GM19025 (cell line): ENCODE data around the gene CCR6.

ENCODE experiments used
- ATAC-seq: cut with Tn5 transposase; IDR thresholded peaks from one replicate; pipeline ENCODE4 v1.9.1; 2021; ENCODE audit warnings: mild to moderate bottlenecking, low read depth, moderate library complexity; ENCODE audit not compliant: unreplicated experiment

The CCR6 gene

DNA sequence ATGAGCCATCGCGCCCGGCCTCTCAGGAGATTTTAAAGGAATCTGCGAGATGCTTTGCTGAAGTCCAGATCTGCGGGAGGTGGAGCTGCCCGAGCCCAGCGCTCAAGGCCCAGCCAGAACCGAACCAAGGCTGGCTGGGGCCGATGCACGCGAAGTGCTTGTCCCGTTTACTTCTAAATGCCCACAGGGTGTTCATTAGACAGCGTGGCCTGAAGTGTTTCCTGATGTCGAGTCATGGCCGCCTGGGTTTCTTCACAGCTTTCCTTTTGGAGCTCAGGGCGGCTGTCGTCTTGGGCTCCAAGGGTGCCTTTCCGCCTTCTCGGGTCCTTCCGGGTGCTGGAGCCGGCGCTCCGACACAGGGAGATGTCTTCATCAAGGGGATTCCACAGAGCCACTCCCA lies 25.1 kb upstream of the CCR6 start:
- no peak for ATAC-seq

- ATAC-seq = no peak
Observed at GRCh38 chr6:167098825-167099225, 24.1 kb upstream of the CCR6 start.

DNA sequence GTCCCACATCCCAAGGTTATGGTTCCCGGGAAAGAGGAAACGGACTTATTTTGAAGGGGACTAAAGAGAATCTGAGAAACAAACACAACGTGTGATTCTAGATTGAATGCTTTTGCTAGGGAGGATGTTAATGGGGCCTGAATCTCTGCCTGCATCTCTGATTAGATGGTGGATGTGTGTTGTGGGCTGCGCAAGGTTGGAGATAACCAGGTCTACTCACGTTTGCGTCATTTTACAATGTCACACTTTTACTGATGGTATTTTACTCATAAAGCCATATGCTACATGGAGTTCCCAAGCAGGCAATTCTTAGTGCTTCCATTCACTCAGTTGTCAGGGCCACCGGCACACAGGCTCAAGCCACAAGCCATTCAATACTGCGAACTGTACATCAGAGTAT lies 23.2 kb upstream of the CCR6 start:
- no peak for ATAC-seq

DNA sequence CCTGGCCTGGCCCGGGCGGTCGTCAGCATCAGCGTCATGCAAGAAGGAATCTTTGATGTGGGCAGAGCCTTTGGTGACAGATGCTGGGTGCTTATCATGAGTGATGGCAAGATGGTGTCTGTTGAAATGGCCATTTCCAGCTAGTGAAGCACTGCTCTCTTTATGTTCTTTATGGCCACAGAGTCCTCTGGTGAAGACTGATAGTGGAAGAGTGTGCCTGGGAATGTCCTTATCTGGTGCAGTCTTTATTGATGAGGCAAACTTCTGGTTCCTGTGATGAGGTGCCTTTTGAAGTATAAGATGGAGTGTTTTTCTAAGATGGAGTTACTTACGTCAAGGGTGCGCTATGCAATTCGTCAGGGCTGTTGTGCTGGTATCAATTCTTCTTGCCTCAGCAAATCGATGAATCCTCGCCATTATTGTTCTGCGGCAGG lies 22.6 kb upstream of the CCR6 start:
- no peak for ATAC-seq

DNA sequence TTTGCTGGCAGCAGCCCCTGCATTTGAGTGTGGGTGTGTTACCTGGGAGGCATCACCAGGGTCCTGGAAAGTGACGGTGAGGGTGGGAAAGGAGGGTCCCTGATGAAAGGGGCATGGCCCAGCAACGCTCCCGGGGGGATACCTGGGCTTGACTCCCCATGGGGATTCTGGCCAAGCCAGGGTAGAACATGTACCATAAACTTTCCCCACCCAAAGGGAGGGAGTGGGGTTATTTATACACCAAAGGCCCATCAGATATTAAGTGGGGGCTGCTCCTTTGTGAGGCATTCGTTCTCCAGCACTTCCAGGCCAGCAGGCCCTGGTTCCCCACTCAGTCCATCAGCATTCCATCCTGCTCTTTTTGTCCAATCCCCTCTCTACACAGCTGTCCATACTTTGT lies 20.6 kb upstream of the CCR6 start:
- no peak for ATAC-seq

- peak; percentile 99 for ATAC-seq
Observed at GRCh38 chr6:167103041-167103891, 19.6 kb upstream of the CCR6 start.

GRCh38 chr6:167104388-167104787 lies 18.5 kb upstream of the CCR6 start:
- no peak for ATAC-seq

DNA sequence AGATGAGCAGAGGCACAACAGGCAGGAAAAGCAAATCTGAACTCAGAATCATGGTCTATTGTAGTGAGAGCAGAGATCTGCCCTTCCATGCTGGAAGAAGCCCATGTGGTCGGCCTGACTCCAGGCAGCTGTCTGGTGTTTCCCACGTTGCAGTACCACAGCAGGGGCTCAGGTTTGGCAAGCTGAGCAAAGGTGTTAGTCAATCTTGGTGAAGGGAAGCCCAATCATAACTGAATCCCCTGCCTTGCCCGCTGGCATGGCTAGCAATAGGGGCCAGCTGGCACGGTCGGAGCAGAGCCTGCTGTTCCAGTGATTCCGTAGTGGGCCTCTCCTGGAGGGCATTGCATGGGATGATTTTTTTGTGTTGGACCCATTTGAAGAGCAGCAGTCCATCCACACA lies 17.8 kb upstream of the CCR6 start:
- no peak for ATAC-seq

DNA sequence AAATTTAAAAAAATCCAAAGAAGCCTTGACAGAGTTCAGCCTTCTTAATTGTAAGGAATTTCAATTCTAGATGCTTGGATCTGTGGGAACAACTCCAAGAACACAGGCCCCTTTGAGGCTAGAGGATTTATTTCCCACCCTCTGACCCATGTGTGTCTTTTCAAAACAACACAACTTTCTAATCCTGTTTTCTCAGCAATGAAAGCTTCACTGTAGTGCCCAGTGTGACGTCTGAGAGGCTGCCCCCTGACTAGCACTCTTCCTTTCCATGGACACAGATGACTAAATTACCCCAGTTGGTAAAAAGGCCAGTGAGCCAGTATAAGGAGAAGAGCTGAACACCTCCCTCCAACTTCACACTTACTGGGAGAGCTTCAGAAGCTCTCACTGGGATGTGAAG lies 16.5 kb upstream of the CCR6 start:
- ATAC-seq = no peak

DNA sequence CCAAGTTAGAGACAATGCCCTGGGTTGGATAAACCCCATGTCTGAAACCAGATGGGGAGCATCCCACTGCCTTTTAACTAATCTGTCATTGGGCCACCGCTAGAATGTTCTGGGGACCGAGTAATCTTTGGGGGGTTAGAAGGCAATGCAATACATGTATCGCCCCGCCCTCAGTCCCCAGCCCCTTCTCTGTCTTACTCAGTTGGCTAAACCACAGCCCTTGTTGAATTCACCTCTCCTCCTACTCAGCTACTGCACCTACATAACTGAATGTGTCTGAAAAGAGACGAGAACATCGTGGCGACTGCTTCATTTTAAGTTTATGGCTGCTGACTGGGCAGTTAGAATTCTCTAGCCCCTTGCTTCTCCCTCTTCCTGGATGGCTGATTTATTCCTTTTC lies 15.1 kb upstream of the CCR6 start:
- ATAC-seq = no peak

GRCh38 chr6:167108278-167108677 lies 14.6 kb upstream of the CCR6 start:
- ATAC-seq = no peak

DNA sequence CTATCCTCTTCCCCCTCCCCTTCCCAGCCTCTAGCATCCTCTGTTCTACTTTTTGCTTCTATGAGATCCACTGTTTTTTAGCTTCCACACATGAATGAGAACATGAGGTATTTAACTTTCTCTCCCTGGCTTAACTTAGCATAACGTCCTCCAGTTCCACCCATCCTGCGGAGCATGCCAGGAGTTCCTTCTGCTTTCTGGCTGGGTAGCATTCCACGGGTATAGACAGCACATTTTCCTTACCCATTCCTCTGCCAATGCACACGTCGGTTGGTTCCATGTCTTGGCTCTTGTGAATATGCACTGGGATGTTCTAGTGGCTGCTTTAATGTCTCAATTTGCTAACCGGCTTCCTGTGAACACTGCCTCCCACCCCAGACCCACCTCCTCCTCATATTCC lies 13.2 kb upstream of the CCR6 start:
- ATAC-seq = no peak

GRCh38 chr6:167111597-167111996 lies 11.3 kb upstream of the CCR6 start:
- no peak for ATAC-seq

DNA sequence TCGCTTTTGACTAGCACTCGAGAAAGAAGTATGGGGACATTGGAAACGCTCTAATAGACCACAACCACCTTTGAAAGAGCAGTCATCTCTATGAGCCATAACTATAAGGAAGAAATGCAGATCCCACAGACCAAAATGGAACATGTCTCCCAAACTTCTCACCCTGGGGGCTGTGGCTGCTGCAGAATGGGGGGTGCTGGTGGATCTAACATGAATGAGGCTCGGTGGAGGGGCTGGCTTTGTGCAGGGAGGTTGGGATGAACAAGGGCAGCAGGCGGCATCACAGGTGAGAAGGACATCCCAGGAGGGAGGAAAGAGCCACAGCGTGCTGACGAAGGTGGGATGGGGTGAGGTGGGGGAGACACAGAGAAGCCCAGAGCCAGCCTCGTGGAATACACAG lies 10.5 kb upstream of the CCR6 start:
- no peak for ATAC-seq

GRCh38 chr6:167113047-167113754 lies 9.7 kb upstream of the CCR6 start:
- ATAC-seq = peak; percentile 53

DNA sequence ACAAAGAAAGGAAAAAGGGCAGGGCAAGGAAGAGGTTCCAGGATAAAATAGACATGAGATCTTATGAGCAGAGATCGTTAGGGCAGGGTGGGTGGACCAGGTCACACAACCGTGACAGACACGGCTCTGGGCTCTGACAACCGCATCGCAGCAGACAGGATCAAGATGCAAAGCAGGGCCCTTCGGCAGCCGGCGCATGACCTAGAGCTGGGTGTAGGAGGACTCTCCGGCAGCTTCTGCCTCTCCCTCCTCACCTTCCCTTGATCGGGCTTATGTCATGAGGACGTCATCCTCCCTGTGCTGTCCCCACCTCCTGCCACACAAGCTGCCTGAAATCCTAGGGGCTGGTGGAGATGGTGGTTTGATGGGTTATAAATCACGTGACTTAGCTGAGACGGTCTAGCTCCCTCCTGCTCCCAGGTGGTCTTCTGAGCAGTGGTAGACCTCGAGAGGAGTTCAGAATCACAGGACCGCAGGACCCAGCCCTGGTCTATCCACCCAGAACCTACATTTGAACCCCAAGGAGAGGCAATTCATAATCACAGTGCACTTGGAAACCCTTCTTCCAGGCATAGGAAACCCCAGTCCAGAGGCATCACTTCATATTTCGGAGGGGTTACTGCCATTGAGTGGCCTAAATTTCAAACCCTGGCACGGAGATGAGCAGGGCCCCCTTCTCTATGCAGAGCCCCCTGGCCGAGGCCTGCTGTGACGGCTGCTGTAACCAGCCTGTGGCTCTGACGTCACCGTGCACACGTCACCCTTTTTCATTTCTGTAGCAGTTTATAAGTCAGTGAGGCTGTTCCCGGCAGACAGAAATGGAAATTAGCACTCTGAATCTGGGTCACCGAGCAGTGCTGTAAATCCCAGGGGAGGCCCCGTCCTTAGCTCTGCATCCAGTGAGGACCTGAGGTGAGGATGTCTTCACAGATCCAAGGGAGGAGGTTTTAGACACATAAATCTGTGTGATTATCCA lies 8.7 kb upstream of the CCR6 start:
- ATAC-seq = peak; percentile 83

DNA sequence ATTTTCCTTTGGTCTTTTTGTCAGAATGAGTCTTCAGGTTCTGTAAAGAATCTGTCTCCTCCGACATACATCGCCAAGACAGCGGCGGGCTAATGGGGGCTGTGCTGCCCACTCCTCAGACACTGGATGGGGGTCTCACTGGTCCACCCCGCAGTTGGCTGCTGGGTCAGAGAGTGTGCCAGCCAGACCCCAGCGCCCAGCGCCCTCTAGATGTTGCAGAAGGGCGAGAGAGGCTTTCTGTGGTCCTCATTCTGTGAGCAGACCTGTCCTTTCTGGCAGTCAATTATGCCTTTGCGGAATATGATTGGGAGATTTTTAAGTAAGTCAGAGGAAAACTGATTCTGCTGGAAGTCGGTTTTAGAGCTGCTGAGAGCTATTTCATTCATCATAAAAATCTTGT lies 7.8 kb upstream of the CCR6 start:
- ATAC-seq = no peak

DNA sequence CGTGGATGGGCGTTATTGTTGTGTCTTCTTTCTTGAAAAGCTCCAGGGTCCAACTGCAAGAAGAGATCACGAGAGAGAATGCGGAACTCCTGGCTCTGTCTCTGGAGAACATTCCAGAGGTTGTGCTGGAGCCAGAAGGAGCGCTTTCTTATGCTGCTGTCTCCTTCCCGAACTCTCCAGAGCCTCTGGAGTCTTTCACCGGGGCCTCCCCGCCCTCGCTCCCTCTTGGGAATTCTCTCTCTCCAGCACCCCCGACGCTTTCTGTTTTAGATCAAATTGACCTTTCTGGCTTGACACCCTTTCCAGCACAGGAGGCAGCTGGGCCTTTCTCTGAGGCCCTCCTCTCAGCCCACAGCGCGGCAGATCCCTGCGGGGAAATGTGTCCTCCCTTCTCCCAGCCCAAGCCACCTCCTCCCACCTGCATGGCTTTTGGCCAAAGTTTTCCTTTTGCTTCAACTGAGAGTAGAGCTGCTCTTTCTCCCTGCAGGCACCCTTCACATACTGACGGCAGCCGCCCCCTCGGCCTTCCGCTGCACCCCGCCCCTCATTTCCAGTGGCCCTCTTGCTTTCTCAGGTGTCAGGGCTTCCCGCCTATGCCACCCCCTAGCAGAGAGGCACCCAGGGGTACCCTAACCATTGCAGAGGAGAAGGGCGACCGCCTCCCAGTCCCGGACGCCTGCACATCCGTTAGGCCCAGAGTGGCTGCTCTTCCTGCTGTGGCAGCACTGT lies 6.6 kb upstream of the CCR6 start:
- no peak for ATAC-seq

DNA sequence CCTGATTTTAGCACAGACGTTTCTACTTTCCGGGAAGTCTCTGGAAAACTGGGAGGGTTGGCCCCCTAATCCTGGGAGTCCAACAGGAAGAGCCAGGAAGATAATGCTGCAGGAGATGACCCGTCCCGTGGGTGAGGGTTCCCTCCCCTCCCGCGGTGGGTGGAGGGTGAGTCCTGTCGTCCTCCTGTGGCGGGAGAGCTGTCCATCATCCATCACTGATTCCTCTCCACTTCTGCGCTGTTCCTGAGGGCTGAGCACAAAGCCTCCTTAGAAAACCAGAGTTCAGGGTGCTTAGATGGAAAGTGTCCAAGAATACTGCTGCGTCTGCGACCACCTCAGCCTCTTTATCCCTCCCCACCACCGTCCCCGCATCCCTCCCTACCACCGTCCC lies 6.1 kb upstream of the CCR6 start:
- ATAC-seq = no peak

- no peak for ATAC-seq
Observed at GRCh38 chr6:167118006-167118405, 4.9 kb upstream of the CCR6 start.
